WTC11 (cell line): ENCODE measurements around the gene MYO1A. TPM values are rescaled to one million over a fixed set of nuclear protein-coding genes. Genes with fewer than 3 reads are reported as not detected.

Experiments
- ATAC-seq: fragments of 200-7000 bp; cut with Tn5 transposase; 2 replicates; pipeline ENCODE4 v1.10.0; 2021; ENCODE audit warnings: mild to moderate bottlenecking, moderate library complexity
- CTCF ChIA-PET: fragments of 300-600 bp; sonication (Branson Sonifier 250); formaldehyde crosslinking; loops from one replicate; lab custom pipeline; 2021; ENCODE audit warnings: antibody characterized with exemption; lab: Charles Lee
- POLR2A ChIA-PET: fragments of 350-600 bp; sonication (Branson Sonifier 250); formaldehyde crosslinking; loops from one replicate; lab custom pipeline; 2021; ENCODE audit warnings: antibody characterized with exemption; lab: Charles Lee
- DNase-seq: peaks from one replicate; pipeline ENCODE4 v3.0.0; 2021; ENCODE audit warnings: low spot score
- H3K27ac Mint-ChIP-seq: 2 replicates; pipeline ENCODE4 v1.8.0; 2021; ENCODE audit warnings: mixed read lengths
- H3K27me3 Mint-ChIP-seq: 2 replicates; pipeline ENCODE4 v1.8.0; 2021; ENCODE audit warnings: low read depth, mild to moderate bottlenecking, moderate library complexity, mixed read lengths
- H3K36me3 Mint-ChIP-seq: 2 replicates; pipeline ENCODE4 v1.8.0; 2021; ENCODE audit warnings: mixed read lengths
- H3K4me1 Mint-ChIP-seq: 2 replicates; pipeline ENCODE4 v1.8.0; 2022; ENCODE audit warnings: mixed read lengths
- H3K4me3 Mint-ChIP-seq: 2 replicates; pipeline ENCODE4 v1.8.0; 2021; ENCODE audit warnings: mild to moderate bottlenecking, moderate library complexity, mixed read lengths
- H3K9me3 Mint-ChIP-seq: 2 replicates; pipeline ENCODE4 v1.8.0; 2021; ENCODE audit warnings: mixed read lengths
- HMGA2 ChIP-seq: fragments of 250-450 bp; sonication (Bioruptor Pico); IDR thresholded peaks from 2 replicates; pipeline ENCODE4 v1.4.0; 2021; ENCODE audit warnings: mild to moderate bottlenecking, moderate library complexity
- NR3C1 ChIP-seq: sonication (generic); formaldehyde crosslinking; conservative IDR thresholded peaks from 2 replicates; pipeline ENCODE4 v1.8.1; 2023; ENCODE audit warnings: low read depth, mild to moderate bottlenecking, missing genetic modification reagents
- TCF7 ChIP-seq: sonication (generic); formaldehyde crosslinking; IDR thresholded peaks from 2 replicates; pipeline ENCODE4 v1.8.0; 2022; ENCODE audit warnings: mild to moderate bottlenecking, low read depth, missing genetic modification reagents, moderate library complexity
- ZNF121 ChIP-seq: sonication (generic); formaldehyde crosslinking; IDR thresholded peaks from 2 replicates; pipeline ENCODE4 v1.8.0; 2023; ENCODE audit warnings: missing genetic modification reagents
- ZNF138 ChIP-seq: sonication (generic); formaldehyde crosslinking; conservative IDR thresholded peaks from 2 replicates; pipeline ENCODE4 v1.8.1; 2022; ENCODE audit warnings: mild to moderate bottlenecking, moderate library complexity, missing genetic modification reagents
- total RNA-seq: library from RNA; stranded (reverse); gene quantifications from 3 replicates; pipeline ENCODE4 v1.2.3, GENCODE V29; 2021
- TF ChIP-seq, protein P1 (sequence below): sonication (generic); formaldehyde crosslinking; IDR thresholded peaks from 2 replicates; pipeline ENCODE4 v1.8.0; 2023; ENCODE audit warnings: mild to moderate bottlenecking, missing genetic modification reagents
- TF ChIP-seq, protein P2 (sequence below): sonication (generic); formaldehyde crosslinking; IDR thresholded peaks from 2 replicates; pipeline ENCODE4 v1.8.1; 2023; ENCODE audit warnings: mild to moderate bottlenecking, missing genetic modification reagents, borderline replicate concordance
- TF ChIP-seq, protein P3 (sequence below): sonication (generic); formaldehyde crosslinking; IDR thresholded peaks from 2 replicates; pipeline ENCODE4 v1.8.0; 2022; ENCODE audit warnings: mild to moderate bottlenecking, missing genetic modification reagents
- TF ChIP-seq, protein P4 (sequence below): sonication (generic); formaldehyde crosslinking; IDR thresholded peaks from 2 replicates; pipeline ENCODE4 v1.8.1; 2023; ENCODE audit warnings: mild to moderate bottlenecking, missing genetic modification reagents, moderate library complexity

The MYO1A gene
- total RNA-seq, 1 experiment from 2014 or later = 0.87 TPM

DNA sequence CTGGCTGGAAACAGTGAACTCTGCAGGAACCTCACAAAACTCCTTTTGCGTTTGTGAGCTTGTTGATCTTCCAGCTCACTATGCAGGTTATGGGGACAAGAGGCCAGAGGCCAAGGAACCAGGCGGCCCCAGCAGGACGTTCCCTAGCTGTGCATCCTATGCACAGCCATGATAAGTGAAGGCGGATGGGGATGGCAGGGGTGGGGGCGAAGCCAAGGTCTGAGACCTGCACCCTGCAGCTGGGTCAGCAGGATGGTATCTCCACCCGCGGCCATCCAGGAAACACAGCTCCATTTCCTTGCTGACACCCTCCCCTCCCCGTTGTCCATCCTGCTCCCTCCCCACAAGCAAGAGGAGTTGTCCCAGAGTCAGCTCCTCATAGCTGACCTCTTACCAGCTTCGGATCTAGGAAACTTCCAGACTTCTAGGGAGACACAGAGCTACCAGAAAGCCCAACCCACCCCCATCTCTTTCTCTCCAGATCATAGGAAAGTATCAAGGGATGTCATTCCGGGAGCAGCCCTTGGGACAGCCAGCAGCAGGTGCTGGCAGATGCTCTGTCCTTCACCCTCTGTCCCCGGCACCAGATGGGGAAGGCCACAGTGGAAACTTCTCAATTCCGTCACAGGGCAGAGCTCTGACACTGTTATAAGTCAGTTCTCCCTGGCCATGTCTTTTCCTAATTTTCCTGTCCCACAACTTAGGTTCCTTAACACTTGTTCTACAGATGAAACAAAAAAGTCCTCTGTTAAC, 53.0 kb downstream of the MYO1A start:
- TF ChIP-seq ZNF138 (CRISPR knock-in tag) = no peak
- no peak for TF ChIP-seq TCF7 (CRISPR knock-in tag)
- no peak for TF ChIP-seq ZNF121 (CRISPR knock-in tag)
- TF ChIP-seq NR3C1 (CRISPR knock-in tag) = no peak
- ChIA-PET CTCF (interaction anchor here (0.5 to 3.0 kb wide), 6 partner anchors 9 to 316 kb away, joined by 3 to 20 read pairs (median 4); partner anchors contain the start of genes STAT6 and ZBTB39), POLR2A (interaction anchor here (0.6 kb wide), 1 partner anchor 21 kb away, joined by 5 read pairs; no protein-coding TSS in a partner anchor)
- H3K4me1 Mint-ChIP-seq = peaks cover 8% of the 10 kb centered on the region
- DNase-seq (no peak), ATAC-seq (no peak)
- no peaks in the 10 kb centered on the region for H3K9me3 Mint-ChIP-seq
- no peak overlapping the region for H3K27ac Mint-ChIP-seq
- no peak overlapping the region for H3K4me3 Mint-ChIP-seq
- H3K36me3 Mint-ChIP-seq = peaks cover 12% of the 10 kb centered on the region
- no peaks in the 10 kb centered on the region for H3K27me3 Mint-ChIP-seq

DNA sequence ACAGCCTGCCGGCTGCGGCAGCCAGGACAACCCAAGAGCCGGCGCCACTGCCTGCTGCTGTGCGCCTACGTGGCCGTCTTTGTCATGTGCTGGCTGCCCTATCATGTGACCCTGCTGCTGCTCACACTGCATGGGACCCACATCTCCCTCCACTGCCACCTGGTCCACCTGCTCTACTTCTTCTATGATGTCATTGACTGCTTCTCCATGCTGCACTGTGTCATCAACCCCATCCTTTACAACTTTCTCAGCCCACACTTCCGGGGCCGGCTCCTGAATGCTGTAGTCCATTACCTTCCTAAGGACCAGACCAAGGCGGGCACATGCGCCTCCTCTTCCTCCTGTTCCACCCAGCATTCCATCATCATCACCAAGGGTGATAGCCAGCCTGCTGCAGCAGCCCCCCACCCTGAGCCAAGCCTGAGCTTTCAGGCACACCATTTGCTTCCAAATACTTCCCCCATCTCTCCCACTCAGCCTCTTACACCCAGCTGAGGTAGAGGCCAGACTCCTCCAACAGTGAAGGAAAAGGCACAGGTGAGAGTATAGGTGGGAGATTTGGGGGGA, 53.9 kb downstream of the MYO1A start:
- H3K36me3 Mint-ChIP-seq = peaks cover 10% of the 10 kb centered on the region; the same call in 1 of the 2 replicates
- no peak for DNase-seq
- H3K9me3 Mint-ChIP-seq = no peaks in the 10 kb centered on the region
- peaks cover 13% of the 10 kb centered on the region for H3K4me1 Mint-ChIP-seq
- no peak overlapping the region for H3K27ac Mint-ChIP-seq
- CTCF ChIA-PET = interaction anchor here (1.4 to 3.0 kb wide), 2 partner anchors 8 to 10 kb away, joined by 6 to 20 read pairs; partner anchors contain the start of gene ZBTB39
- TF ChIP-seq HMGA2 (CRISPR knock-in tag) = no peak
- TF ChIP-seq, protein P1, sequence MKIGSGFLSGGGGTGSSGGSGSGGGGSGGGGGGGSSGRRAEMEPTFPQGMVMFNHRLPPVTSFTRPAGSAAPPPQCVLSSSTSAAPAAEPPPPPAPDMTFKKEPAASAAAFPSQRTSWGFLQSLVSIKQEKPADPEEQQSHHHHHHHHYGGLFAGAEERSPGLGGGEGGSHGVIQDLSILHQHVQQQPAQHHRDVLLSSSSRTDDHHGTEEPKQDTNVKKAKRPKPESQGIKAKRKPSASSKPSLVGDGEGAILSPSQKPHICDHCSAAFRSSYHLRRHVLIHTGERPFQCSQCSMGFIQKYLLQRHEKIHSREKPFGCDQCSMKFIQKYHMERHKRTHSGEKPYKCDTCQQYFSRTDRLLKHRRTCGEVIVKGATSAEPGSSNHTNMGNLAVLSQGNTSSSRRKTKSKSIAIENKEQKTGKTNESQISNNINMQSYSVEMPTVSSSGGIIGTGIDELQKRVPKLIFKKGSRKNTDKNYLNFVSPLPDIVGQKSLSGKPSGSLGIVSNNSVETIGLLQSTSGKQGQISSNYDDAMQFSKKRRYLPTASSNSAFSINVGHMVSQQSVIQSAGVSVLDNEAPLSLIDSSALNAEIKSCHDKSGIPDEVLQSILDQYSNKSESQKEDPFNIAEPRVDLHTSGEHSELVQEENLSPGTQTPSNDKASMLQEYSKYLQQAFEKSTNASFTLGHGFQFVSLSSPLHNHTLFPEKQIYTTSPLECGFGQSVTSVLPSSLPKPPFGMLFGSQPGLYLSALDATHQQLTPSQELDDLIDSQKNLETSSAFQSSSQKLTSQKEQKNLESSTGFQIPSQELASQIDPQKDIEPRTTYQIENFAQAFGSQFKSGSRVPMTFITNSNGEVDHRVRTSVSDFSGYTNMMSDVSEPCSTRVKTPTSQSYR (CRISPR knock-in tag) = no peak
- TF ChIP-seq, protein P2, sequence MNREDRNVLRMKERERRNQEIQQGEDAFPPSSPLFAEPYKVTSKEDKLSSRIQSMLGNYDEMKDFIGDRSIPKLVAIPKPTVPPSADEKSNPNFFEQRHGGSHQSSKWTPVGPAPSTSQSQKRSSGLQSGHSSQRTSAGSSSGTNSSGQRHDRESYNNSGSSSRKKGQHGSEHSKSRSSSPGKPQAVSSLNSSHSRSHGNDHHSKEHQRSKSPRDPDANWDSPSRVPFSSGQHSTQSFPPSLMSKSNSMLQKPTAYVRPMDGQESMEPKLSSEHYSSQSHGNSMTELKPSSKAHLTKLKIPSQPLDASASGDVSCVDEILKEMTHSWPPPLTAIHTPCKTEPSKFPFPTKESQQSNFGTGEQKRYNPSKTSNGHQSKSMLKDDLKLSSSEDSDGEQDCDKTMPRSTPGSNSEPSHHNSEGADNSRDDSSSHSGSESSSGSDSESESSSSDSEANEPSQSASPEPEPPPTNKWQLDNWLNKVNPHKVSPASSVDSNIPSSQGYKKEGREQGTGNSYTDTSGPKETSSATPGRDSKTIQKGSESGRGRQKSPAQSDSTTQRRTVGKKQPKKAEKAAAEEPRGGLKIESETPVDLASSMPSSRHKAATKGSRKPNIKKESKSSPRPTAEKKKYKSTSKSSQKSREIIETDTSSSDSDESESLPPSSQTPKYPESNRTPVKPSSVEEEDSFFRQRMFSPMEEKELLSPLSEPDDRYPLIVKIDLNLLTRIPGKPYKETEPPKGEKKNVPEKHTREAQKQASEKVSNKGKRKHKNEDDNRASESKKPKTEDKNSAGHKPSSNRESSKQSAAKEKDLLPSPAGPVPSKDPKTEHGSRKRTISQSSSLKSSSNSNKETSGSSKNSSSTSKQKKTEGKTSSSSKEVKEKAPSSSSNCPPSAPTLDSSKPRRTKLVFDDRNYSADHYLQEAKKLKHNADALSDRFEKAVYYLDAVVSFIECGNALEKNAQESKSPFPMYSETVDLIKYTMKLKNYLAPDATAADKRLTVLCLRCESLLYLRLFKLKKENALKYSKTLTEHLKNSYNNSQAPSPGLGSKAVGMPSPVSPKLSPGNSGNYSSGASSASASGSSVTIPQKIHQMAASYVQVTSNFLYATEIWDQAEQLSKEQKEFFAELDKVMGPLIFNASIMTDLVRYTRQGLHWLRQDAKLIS (CRISPR knock-in tag) = no peak
- TF ChIP-seq, protein P3, sequence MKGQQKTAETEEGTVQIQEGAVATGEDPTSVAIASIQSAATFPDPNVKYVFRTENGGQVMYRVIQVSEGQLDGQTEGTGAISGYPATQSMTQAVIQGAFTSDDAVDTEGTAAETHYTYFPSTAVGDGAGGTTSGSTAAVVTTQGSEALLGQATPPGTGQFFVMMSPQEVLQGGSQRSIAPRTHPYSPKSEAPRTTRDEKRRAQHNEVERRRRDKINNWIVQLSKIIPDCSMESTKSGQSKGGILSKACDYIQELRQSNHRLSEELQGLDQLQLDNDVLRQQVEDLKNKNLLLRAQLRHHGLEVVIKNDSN = peak; percentile 47; the same call in 1 of the 2 replicates
- TF ChIP-seq, protein P4, sequence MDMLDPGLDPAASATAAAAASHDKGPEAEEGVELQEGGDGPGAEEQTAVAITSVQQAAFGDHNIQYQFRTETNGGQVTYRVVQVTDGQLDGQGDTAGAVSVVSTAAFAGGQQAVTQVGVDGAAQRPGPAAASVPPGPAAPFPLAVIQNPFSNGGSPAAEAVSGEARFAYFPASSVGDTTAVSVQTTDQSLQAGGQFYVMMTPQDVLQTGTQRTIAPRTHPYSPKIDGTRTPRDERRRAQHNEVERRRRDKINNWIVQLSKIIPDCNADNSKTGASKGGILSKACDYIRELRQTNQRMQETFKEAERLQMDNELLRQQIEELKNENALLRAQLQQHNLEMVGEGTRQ (CRISPR knock-in tag) = 0 out of 2 replicates have a peak, but pooled peaks have one; percentile 29
- TF ChIP-seq, all 79 proteins: peak for 2
- POLR2A ChIA-PET = no interaction called here
- Mint-ChIP-seq H3K4me3 (no peak overlapping the region), H3K27me3 (no peaks in the 10 kb centered on the region)
- ATAC-seq = no peak
